Measurements from ENCODE around the gene SIVA1. TPM values are rescaled to one million over a fixed set of nuclear protein-coding genes. Genes with fewer than 3 reads are reported as not detected.

SIVA1 gene
- total RNA-seq, 2 donors from 2014 or later, result 137 to 238 TPM

- peaks cover 0 to 43% of the 10 kb centered on the region in 2 donors for H3K4me1 ChIP-seq
- H3K4me3 ChIP-seq, result no peak overlapping the region
- TF ChIP-seq CTCF (IDR thresholded peaks at IDR 0.05), result no peak
- H3K9me3 ChIP-seq, result no peaks in the 10 kb centered on the region
- H3K27me3 ChIP-seq, result no peaks in the 10 kb centered on the region
- H3K36me3 ChIP-seq, result no peaks in the 10 kb centered on the region
- DNase-seq (ENCODE audit: low spot score), result no peak
- H3K27ac ChIP-seq, result no peak overlapping the region
These were observed 51.8 kb downstream of the SIVA1 start for GRCh38 chr14:104804481-104805325.

GRCh38 chr14:104805326-104805678 is 52.4 kb downstream of the SIVA1 start:
- peaks cover 0 to 38% of the 10 kb centered on the region in 2 donors for H3K4me1 ChIP-seq
- DNase-seq (ENCODE audit: low spot score), result no peak
- no peaks in the 10 kb centered on the region for H3K36me3 ChIP-seq
- H3K9me3 ChIP-seq, result no peaks in the 10 kb centered on the region
- H3K4me3 ChIP-seq, result no peak overlapping the region
- TF ChIP-seq CTCF (IDR thresholded peaks at IDR 0.05), result no peak
- H3K27me3 ChIP-seq, result no peaks in the 10 kb centered on the region
- no peak overlapping the region for H3K27ac ChIP-seq

GRCh38 chr14:104805941-104806624 is 53.1 kb downstream of the SIVA1 start:
- Histone ChIP-seq H3K27me3 (no peaks in the 10 kb centered on the region), H3K36me3 (no peaks in the 10 kb centered on the region), H3K4me3 (no peak overlapping the region), H3K9me3 (no peaks in the 10 kb centered on the region), H3K4me1 (peaks cover 0 to 36% of the 10 kb centered on the region in 2 donors), H3K27ac (no peak overlapping the region)
- DNase-seq (ENCODE audit: low spot score), result no peak
- no peak for TF ChIP-seq CTCF (IDR thresholded peaks at IDR 0.05)

GRCh38 chr14:104806625-104807465 is 53.9 kb downstream of the SIVA1 start:
- Histone ChIP-seq H3K4me3 (no peak overlapping the region), H3K9me3 (no peaks in the 10 kb centered on the region), H3K27me3 (no peaks in the 10 kb centered on the region), H3K27ac (no peak overlapping the region), H3K4me1 (peaks cover 0 to 29% of the 10 kb centered on the region in 2 donors), H3K36me3 (no peaks in the 10 kb centered on the region)
- no peak for DNase-seq (ENCODE audit: low spot score)
- TF ChIP-seq CTCF (IDR thresholded peaks at IDR 0.05), result no peak

- no peak for TF ChIP-seq CTCF (IDR thresholded peaks at IDR 0.05)
- Histone ChIP-seq H3K4me1 (peaks cover 0 to 13% of the 10 kb centered on the region in 2 donors), H3K27ac (no peak overlapping the region), H3K36me3 (no peaks in the 10 kb centered on the region), H3K9me3 (no peaks in the 10 kb centered on the region), H3K4me3 (no peak overlapping the region), H3K27me3 (no peaks in the 10 kb centered on the region)
- no peak for DNase-seq (ENCODE audit: low spot score)
These were observed 55.5 kb downstream of the SIVA1 start for GRCh38 chr14:104808456-104808855.

Other genes starting within 250 kb of the SIVA1 start
- gene C14orf180, start 173.4 kb upstream of the SIVA1 start, total RNA-seq, result 100 to 1,000 TPM in 1 of 2 donors, 10 to 100 TPM in 1; 59.5 to 135 TPM
- 1 to 10 TPM in 1 of 2 donors, under 1 TPM in 1; 0.52 to 2.2 TPM for gene TMEM179, start 148.4 kb upstream of the SIVA1 start, total RNA-seq
- 10 to 100 TPM; 21.9 to 43.5 TPM for gene INF2, start 63.5 kb upstream of the SIVA1 start, total RNA-seq
- 100 to 1,000 TPM; 113 to 158 TPM for gene ADSS1, start 28.9 kb upstream of the SIVA1 start, total RNA-seq
- 10 to 100 TPM; 77.7 to 93.8 TPM for gene AKT1, start 42.6 kb downstream of the SIVA1 start, total RNA-seq
- gene ZBTB42, start 48.0 kb downstream of the SIVA1 start, total RNA-seq, result 1 to 10 TPM; 8.5 to 9.0 TPM
- gene CEP170B, start 112.1 kb downstream of the SIVA1 start, total RNA-seq, result 10 to 100 TPM in 1 of 2 donors, 1 to 10 TPM in 1; 7.9 to 15.1 TPM
- gene PLD4, start 171.7 kb downstream of the SIVA1 start, total RNA-seq, result under 1 TPM in 1 of 2 donors, not detected in 1; 0.08 TPM
- gene AHNAK2, start 225.2 kb downstream of the SIVA1 start, total RNA-seq, result 10 to 100 TPM in 1 of 2 donors, 1 to 10 TPM in 1; 5.7 to 11.8 TPM
- gene CLBA1, start 232.6 kb downstream of the SIVA1 start, total RNA-seq, result 1 to 10 TPM; 2.0 to 2.2 TPM